ENCODE measurements around the gene RAB20.
"Not testable (repeated sequence)": the region's sequence is repeated elsewhere in the genome, so short reads cannot be mapped to it uniquely, and the experiment has no call there.

DNA sequence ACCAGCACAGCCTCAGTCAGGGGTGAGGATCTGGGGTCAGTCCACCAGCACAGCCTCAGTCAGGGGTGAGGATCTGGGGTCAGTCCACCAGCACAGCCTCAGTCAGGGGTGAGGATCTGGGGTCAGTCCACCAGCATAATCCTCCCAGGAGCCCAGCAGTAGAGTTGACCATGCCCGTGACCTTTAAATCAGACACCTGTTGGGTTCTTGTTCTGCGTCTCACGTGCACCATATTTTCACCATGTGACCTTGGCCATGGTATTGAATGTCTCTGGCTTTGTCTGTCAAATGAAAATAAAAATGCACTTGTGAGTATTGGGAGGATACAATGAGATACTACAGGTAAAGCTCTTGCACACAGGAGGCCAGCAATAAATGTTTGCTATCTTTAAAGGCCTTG lies 63.6 kb downstream of the RAB20 start:
- TF ChIP-seq, protein P1, sequence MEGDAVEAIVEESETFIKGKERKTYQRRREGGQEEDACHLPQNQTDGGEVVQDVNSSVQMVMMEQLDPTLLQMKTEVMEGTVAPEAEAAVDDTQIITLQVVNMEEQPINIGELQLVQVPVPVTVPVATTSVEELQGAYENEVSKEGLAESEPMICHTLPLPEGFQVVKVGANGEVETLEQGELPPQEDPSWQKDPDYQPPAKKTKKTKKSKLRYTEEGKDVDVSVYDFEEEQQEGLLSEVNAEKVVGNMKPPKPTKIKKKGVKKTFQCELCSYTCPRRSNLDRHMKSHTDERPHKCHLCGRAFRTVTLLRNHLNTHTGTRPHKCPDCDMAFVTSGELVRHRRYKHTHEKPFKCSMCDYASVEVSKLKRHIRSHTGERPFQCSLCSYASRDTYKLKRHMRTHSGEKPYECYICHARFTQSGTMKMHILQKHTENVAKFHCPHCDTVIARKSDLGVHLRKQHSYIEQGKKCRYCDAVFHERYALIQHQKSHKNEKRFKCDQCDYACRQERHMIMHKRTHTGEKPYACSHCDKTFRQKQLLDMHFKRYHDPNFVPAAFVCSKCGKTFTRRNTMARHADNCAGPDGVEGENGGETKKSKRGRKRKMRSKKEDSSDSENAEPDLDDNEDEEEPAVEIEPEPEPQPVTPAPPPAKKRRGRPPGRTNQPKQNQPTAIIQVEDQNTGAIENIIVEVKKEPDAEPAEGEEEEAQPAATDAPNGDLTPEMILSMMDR (IDR thresholded peaks at IDR 0.05), result not testable (repeated sequence)
- TF ChIP-seq EZH2 (IDR thresholded peaks at IDR 0.05; ENCODE audit: borderline replicate concordance, insufficient read depth, low read depth, low read length, poor library complexity, severe bottlenecking), result not testable (repeated sequence)
